MCF 10A (cell line): ENCODE data around the gene RGS19. TPM values are rescaled to one million over a fixed set of nuclear protein-coding genes. Genes with fewer than 3 reads are reported as not detected.

ENCODE experiments used
- BruUV-seq: library from RNA; stranded (reverse); fragments of 400-500 nt; replicated peaks from 2 replicates; lab custom pipeline; 2021; lab: Mats Ljungman, UMichigan
- CTCF ChIA-PET: fragments of 300-600 bp; sonication (Branson Sonifier 250); formaldehyde crosslinking; extraction: SDS; loops from one replicate; lab custom pipeline; 2021; ENCODE audit warnings: antibody characterized with exemption, inconsistent platforms; lab: Yijun Ruan, JAX
- POLR2A ChIA-PET: fragments of 300-600, 350-650 bp; sonication (Branson Sonifier 250); formaldehyde crosslinking; extraction: SDS; loops from one replicate; lab custom pipeline; 2020; ENCODE audit warnings: antibody characterized with exemption, inconsistent platforms; lab: Yijun Ruan, JAX
- DNase-seq: peaks from one replicate; pipeline ENCODE4 v3.0.0-alpha.2; 2018; ENCODE audit not compliant: unreplicated experiment
- H3K27ac Mint-ChIP-seq: one replicate; pipeline ENCODE4 v1.8.0; 2022; ENCODE audit warnings: mild to moderate bottlenecking, low read depth, mixed read lengths; ENCODE audit not compliant: unreplicated experiment
- H3K27me3 Mint-ChIP-seq: one replicate; pipeline ENCODE4 v1.8.0; 2022; ENCODE audit warnings: mixed read lengths; ENCODE audit not compliant: insufficient read depth, unreplicated experiment
- H3K36me3 Mint-ChIP-seq: one replicate; pipeline ENCODE4 v1.8.0; 2022; ENCODE audit warnings: mild to moderate bottlenecking, moderate library complexity, mixed read lengths; ENCODE audit not compliant: insufficient read depth, unreplicated experiment
- H3K4me1 Mint-ChIP-seq: one replicate; pipeline ENCODE4 v1.8.0; 2022; ENCODE audit warnings: mixed read lengths; ENCODE audit not compliant: insufficient read depth, unreplicated experiment
- H3K4me3 Mint-ChIP-seq: one replicate; pipeline ENCODE4 v1.8.0; 2022; ENCODE audit warnings: mild to moderate bottlenecking, moderate library complexity, mixed read lengths; ENCODE audit not compliant: unreplicated experiment
- H3K9me3 Mint-ChIP-seq: one replicate; pipeline ENCODE4 v1.8.0; 2022; ENCODE audit warnings: mixed read lengths; ENCODE audit not compliant: unreplicated experiment
- intact Hi-C: fragments of 100-400 bp; cut with micrococcal nuclease; formaldehyde crosslinking; loops from 2 replicates; pipeline ENCODE4 v1.14.1; 2022
- total RNA-seq: library from RNA; stranded (reverse); gene quantifications from 2 replicates; pipeline ENCODE4 v1.2.3, GENCODE V29; 2022
- TF ChIP-seq, protein P1 (sequence below): fragments of 200-600 bp; IDR thresholded peaks from one replicate; pipeline ENCODE4 v1.8.0; 2022; ENCODE audit warnings: antibody characterized with exemption, mild to moderate bottlenecking; ENCODE audit not compliant: unreplicated experiment

The RGS19 gene
- total RNA-seq, 1 experiment from 2014 or later: 8.8 TPM

GRCh38 chr20:64074184-64074789 lies 5.0 kb downstream of the RGS19 start:
- CTCF ChIA-PET: interaction anchor here (0.6 to 1.3 kb wide), 7 partner anchors 9 to 119 kb away, joined by 3 to 8 read pairs (median 3); no protein-coding TSS in a partner anchor
- H3K9me3 Mint-ChIP-seq: no peaks in the 10 kb centered on the region
- H3K36me3 Mint-ChIP-seq: no peaks in the 10 kb centered on the region
- no peak for DNase-seq
- TF ChIP-seq, protein P1, sequence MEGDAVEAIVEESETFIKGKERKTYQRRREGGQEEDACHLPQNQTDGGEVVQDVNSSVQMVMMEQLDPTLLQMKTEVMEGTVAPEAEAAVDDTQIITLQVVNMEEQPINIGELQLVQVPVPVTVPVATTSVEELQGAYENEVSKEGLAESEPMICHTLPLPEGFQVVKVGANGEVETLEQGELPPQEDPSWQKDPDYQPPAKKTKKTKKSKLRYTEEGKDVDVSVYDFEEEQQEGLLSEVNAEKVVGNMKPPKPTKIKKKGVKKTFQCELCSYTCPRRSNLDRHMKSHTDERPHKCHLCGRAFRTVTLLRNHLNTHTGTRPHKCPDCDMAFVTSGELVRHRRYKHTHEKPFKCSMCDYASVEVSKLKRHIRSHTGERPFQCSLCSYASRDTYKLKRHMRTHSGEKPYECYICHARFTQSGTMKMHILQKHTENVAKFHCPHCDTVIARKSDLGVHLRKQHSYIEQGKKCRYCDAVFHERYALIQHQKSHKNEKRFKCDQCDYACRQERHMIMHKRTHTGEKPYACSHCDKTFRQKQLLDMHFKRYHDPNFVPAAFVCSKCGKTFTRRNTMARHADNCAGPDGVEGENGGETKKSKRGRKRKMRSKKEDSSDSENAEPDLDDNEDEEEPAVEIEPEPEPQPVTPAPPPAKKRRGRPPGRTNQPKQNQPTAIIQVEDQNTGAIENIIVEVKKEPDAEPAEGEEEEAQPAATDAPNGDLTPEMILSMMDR: no peak
- intact Hi-C loops: no loop called here
- POLR2A ChIA-PET: no interaction called here
- H3K27me3 Mint-ChIP-seq: no peaks in the 10 kb centered on the region
- no peak overlapping the region for H3K4me3 Mint-ChIP-seq
- no peak overlapping the region for H3K27ac Mint-ChIP-seq
- H3K4me1 Mint-ChIP-seq: peaks cover 8% of the 10 kb centered on the region
- no TSS peak for BruUV-seq

- Mint-ChIP-seq H3K27ac (no peak overlapping the region), H3K9me3 (no peaks in the 10 kb centered on the region), H3K4me1 (peaks cover 2% of the 10 kb centered on the region), H3K27me3 (no peaks in the 10 kb centered on the region), H3K4me3 (no peak overlapping the region), H3K36me3 (no peaks in the 10 kb centered on the region)
- DNase-seq: no peak
- intact Hi-C loops: no loop called here
- ChIA-PET POLR2A (interaction anchor here (0.7 kb wide), 1 partner anchor 26 kb away, joined by 3 read pairs; no protein-coding TSS in a partner anchor), CTCF (interaction anchor here (0.6 to 1.3 kb wide), 8 partner anchors 10 to 120 kb away, joined by 3 to 8 read pairs (median 3); no protein-coding TSS in a partner anchor)
- no TSS peak for BruUV-seq
- TF ChIP-seq, protein P1: no peak
Measured at GRCh38 chr20:64073476-64074183, 5.7 kb downstream of the RGS19 start.

DNA sequence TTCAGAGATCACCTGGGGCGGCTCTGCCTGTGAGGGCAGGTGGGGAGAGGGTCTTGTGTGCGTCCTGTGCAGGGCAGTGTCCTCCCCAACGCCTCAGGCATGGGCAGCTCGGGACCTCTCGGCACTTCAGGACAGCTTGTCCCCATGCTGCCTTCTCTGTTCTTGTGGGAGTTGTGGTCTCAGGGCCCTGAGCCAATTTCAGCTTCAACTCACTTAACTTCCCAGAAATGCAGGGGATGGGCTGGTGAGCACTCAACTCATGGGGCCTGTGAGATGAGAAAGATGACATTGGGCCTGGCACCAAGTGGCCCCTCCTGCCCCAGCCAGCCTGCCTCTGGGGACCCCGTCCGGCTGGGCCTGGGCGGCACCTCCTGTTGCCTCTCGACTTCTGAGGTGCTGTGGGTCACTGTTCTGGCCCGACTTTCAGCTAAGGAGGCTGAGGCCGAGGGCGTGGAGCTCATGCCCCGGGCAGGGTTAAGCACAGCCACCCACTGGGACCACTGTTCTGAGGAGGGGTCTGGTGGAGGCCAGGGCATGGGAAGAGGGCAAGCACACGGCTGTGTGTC lies 6.7 kb downstream of the RGS19 start:
- Mint-ChIP-seq H3K4me3 (no peak overlapping the region), H3K9me3 (no peaks in the 10 kb centered on the region), H3K27me3 (no peaks in the 10 kb centered on the region), H3K4me1 (no peaks in the 10 kb centered on the region), H3K36me3 (no peaks in the 10 kb centered on the region), H3K27ac (no peak overlapping the region)
- DNase-seq: no peak
- ChIA-PET CTCF (interaction anchor here (0.6 to 5.2 kb wide), 5 partner anchors 11 to 48 kb away, joined by 3 to 37 read pairs (median 3); partner anchors contain the start of gene LKAAEAR1), POLR2A (interaction anchor here (0.7 to 1.9 kb wide), 2 partner anchors 10 to 25 kb away, joined by 3 to 6 read pairs; partner anchors contain the start of gene TCEA2)
- TF ChIP-seq, protein P1: no peak
- BruUV-seq: no TSS peak
- intact Hi-C loops: no loop called here
